NCI-H2196 (cell line): ENCODE data around the gene ADGRA1.

Source experiments
- DNase-seq: peaks from one replicate; lab custom pipeline; 2025; ENCODE audit not compliant: unreplicated experiment; lab: John Stamatoyannopoulos, UW

Gene ADGRA1

GRCh38 chr10:133093291-133093690 is 5.6 kb downstream of the ADGRA1 start:
- DNase-seq = no peak

- no peak for DNase-seq
Measured at GRCh38 chr10:133094286-133094685, 6.6 kb downstream of the ADGRA1 start.

GRCh38 chr10:133094866-133095265 is 7.1 kb downstream of the ADGRA1 start:
- no peak for DNase-seq

- DNase-seq = no peak
Measured at GRCh38 chr10:133095586-133095985, 7.9 kb downstream of the ADGRA1 start.

- no peak for DNase-seq
Measured at GRCh38 chr10:133096616-133097269, 9.0 kb downstream of the ADGRA1 start.

GRCh38 chr10:133097418-133097817 is 9.7 kb downstream of the ADGRA1 start:
- no peak for DNase-seq

- DNase-seq = no peak
Measured at GRCh38 chr10:133097961-133098360, 10.2 kb downstream of the ADGRA1 start.

GRCh38 chr10:133098426-133099124 is 10.9 kb downstream of the ADGRA1 start:
- no peak for DNase-seq

GRCh38 chr10:133099571-133099970 is 11.8 kb downstream of the ADGRA1 start:
- DNase-seq = no peak

- DNase-seq = no peak
Measured at GRCh38 chr10:133100186-133100585, 12.5 kb downstream of the ADGRA1 start.

GRCh38 chr10:133100706-133101415 is 13.1 kb downstream of the ADGRA1 start:
- DNase-seq = peak; percentile 46

GRCh38 chr10:133101416-133101810 is 13.7 kb downstream of the ADGRA1 start:
- DNase-seq = no peak

- DNase-seq = no peak
Measured at GRCh38 chr10:133102415-133103095, 14.8 kb downstream of the ADGRA1 start.

GRCh38 chr10:133103311-133103910 is 15.7 kb downstream of the ADGRA1 start:
- no peak for DNase-seq

GRCh38 chr10:133104068-133104962 is 16.6 kb downstream of the ADGRA1 start:
- no peak for DNase-seq

GRCh38 chr10:133104963-133105640 is 17.4 kb downstream of the ADGRA1 start:
- no peak for DNase-seq

- DNase-seq = no peak
Measured at GRCh38 chr10:133105686-133106390, 18.1 kb downstream of the ADGRA1 start.

GRCh38 chr10:133106516-133106915 is 18.8 kb downstream of the ADGRA1 start:
- DNase-seq = no peak

- DNase-seq = no peak
Measured at GRCh38 chr10:133107442-133107841, 19.7 kb downstream of the ADGRA1 start.
